ENCODE data around the gene TBC1D1. TPM values are rescaled to one million over a fixed set of nuclear protein-coding genes. Genes with fewer than 3 reads are reported as not detected.

The TBC1D1 gene
- total RNA-seq, 1 experiment from 2014 or later = 56.0 TPM

DNA sequence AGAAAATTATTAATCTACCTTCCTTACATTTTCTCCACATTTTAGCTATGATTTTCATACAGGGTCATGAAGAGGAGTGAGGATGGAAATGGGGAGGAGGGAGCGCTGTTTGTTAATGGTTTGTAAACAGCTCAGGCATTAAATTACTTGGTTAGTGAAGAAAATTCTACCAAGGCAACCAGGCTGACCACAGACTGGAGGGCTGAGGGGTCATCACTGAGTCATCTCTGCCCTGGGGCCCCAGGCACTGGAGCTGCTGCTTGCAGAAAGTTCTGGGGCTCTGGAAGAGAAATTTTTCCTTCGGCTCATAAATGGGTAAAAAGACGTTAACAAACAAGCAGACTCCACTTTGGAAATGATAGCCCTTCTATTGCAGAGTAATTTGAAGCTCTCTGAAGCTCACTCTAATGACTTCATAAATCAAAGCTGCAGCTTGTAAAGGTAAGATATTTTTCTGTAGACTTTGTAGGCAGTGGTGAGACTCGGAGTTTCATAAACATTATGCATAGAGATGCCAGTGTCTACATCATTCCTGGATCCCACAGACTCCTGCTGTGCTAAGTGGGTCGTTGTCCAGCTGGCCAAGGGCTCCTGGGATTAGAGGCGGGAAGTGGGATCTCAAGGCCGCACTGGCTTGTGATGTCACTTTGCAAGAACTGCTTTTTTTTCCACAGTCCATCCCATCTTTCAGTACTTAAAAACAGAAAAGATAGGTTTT, 228.9 kb downstream of the TBC1D1 start:
- in situ Hi-C loops (cut with HindIII; ENCODE audit: low pct_unique_long_range_greater_than_20kb, low sequenced_read_pairs) = no loop called here
- Histone ChIP-seq H3K4me1 (ENCODE audit: control insufficient read depth, insufficient read depth, low read length) (no peaks in the 10 kb centered on the region), H3K9me3 (ENCODE audit: control insufficient read depth, insufficient read depth, low read depth, low read length) (no peaks in the 10 kb centered on the region), H3K4me3 (ENCODE audit: low read depth in 2 of 2, low read length in 2 of 2) (no peak overlapping the region), H3K36me3 (ENCODE audit: control insufficient read depth, insufficient read depth, low read length) (no peaks in the 10 kb centered on the region), H3K27me3 (ENCODE audit: control insufficient read depth, insufficient read depth, low read length) (no peaks in the 10 kb centered on the region), H3K27ac (ENCODE audit: low read length) (no peak overlapping the region)
- intact Hi-C loops (cut with micrococcal nuclease; ENCODE audit: unreplicated experiment) = no loop called here
- BruUV-seq (replicated peaks) = no TSS peak
- ATAC-seq = peak; percentile 30; the same call in 1 of the 2 replicates
- no peak for TF ChIP-seq POLR2AphosphoS5 (IDR thresholded peaks at IDR 0.05; ENCODE audit: low read depth, low read length)
- peak; percentile 52; the same call in 1 of the 2 replicates for TF ChIP-seq TCF7L2 (IDR thresholded peaks at IDR 0.05; ENCODE audit: low read depth, low read length)
- ChIA-PET CTCF (interaction anchor here (0.6 kb wide), 1 partner anchor 555 kb away, joined by 3 read pairs; no protein-coding TSS in a partner anchor), POLR2A (no interaction called here)
- DNase-seq (ENCODE audit: low read depth, low spot score) = no peak

DNA sequence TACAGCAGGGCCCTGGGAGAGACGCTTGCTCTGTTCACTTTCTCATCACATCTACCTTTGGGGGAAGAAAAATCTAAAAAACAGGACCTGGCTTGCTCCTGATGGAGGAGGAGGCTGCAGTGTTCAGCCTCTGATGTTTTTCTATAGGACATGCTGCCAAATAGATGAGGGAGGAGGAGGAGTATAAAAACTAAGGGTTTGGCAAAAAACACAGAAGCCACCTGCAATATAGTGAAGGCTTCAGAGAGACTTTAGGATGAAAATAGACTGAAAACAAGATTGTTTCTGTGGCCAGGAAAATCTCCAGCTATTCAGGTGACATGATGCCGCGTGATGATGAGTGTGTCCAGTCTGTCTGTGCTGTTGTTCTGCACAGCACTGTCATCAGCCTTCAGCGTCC, 229.9 kb downstream of the TBC1D1 start:
- H3K27ac ChIP-seq (ENCODE audit: low read length) = no peak overlapping the region

More for the DNA sequence above, 229.9 kb downstream of the TBC1D1 start:
- no TSS peak for BruUV-seq (replicated peaks)
- no peak for ATAC-seq
- in situ Hi-C loops (cut with HindIII; ENCODE audit: low pct_unique_long_range_greater_than_20kb, low sequenced_read_pairs) = no loop called here
- no peaks in the 10 kb centered on the region for H3K9me3 ChIP-seq (ENCODE audit: control insufficient read depth, insufficient read depth, low read depth, low read length)
- H3K4me3 ChIP-seq (ENCODE audit: low read depth in 2 of 2, low read length in 2 of 2) = no peak overlapping the region
- H3K4me1 ChIP-seq (ENCODE audit: control insufficient read depth, insufficient read depth, low read length) = no peaks in the 10 kb centered on the region
- H3K27me3 ChIP-seq (ENCODE audit: control insufficient read depth, insufficient read depth, low read length) = no peaks in the 10 kb centered on the region
- no peak for DNase-seq (ENCODE audit: low read depth, low spot score)
- no peaks in the 10 kb centered on the region for H3K36me3 ChIP-seq (ENCODE audit: control insufficient read depth, insufficient read depth, low read length)
- no peak for TF ChIP-seq POLR2AphosphoS5 (IDR thresholded peaks at IDR 0.05; ENCODE audit: low read depth, low read length)
- no peak for TF ChIP-seq REST (IDR thresholded peaks at IDR 0.05; ENCODE audit: insufficient read depth in 1 of 2, low read depth in 2 of 2, low read length in 1 of 2)
- no peak for TF ChIP-seq SIN3A (IDR thresholded peaks at IDR 0.05; ENCODE audit: borderline replicate concordance, insufficient read depth, low read depth, low read length)
- no peak for TF ChIP-seq CTCF (IDR thresholded peaks at IDR 0.05)
- no peak for TF ChIP-seq TCF7L2 (IDR thresholded peaks at IDR 0.05; ENCODE audit: low read depth, low read length)
- ChIA-PET CTCF (no interaction called here), POLR2A (no interaction called here)
- intact Hi-C loops (cut with micrococcal nuclease; ENCODE audit: unreplicated experiment) = no loop called here
